GM10248 (cell line): ENCODE results near the gene CTNND1.
"Not testable (repeated sequence)": the region's sequence is repeated elsewhere in the genome, so short reads cannot be mapped to it uniquely, and the experiment has no call there.

ENCODE experiments used
- CTCF ChIA-PET: fragments of 300-600 bp; sonication (Branson Sonifier 250); formaldehyde crosslinking; extraction: SDS; loops from one replicate; lab custom pipeline; 2021; ENCODE audit warnings: antibody characterized with exemption; lab: Yijun Ruan, JAX
- POLR2A ChIA-PET: fragments of 350-650 bp; sonication (Branson Sonifier 250); formaldehyde crosslinking; extraction: SDS; loops from one replicate; lab custom pipeline; 2020; ENCODE audit warnings: antibody characterized with exemption; lab: Yijun Ruan, JAX
- DNase-seq: peaks from one replicate; pipeline ENCODE4 v3.0.0; 2012; ENCODE audit errors: extremely low spot score
- TF ChIP-seq, protein P1 (sequence below): IDR thresholded peaks from 2 replicates; pipeline ENCODE4 v1.5.1; 2012; ENCODE audit warnings: mild to moderate bottlenecking, low read depth; ENCODE audit errors: extremely low read depth, missing control alignments, control extremely low read depth

The CTNND1 gene

DNA sequence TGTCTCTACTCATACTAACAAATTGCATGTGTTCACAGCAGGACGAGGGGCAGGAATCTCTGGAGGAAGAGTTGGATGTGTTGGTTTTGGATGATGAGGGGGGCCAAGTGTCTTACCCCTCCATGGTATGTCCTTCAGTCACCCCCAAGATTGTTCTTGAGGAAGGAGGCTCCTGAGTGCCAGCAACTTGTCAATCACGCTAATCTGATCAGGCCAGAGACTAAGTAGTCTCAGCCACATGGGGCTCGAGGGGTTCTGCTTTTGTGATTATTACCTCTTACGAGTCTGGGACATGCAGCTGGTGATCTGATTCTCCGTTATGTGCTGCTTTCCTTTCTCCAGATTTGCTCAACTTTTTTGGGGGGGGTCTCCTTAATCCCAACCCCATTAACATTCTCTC, 54.3 kb downstream of the CTNND1 start:
- ChIA-PET POLR2A (no interaction called here), CTCF (interaction anchor here (2.0 kb wide), 1 partner anchor 15 kb away, joined by 9 read pairs; no protein-coding TSS in a partner anchor)
- TF ChIP-seq, protein P1, sequence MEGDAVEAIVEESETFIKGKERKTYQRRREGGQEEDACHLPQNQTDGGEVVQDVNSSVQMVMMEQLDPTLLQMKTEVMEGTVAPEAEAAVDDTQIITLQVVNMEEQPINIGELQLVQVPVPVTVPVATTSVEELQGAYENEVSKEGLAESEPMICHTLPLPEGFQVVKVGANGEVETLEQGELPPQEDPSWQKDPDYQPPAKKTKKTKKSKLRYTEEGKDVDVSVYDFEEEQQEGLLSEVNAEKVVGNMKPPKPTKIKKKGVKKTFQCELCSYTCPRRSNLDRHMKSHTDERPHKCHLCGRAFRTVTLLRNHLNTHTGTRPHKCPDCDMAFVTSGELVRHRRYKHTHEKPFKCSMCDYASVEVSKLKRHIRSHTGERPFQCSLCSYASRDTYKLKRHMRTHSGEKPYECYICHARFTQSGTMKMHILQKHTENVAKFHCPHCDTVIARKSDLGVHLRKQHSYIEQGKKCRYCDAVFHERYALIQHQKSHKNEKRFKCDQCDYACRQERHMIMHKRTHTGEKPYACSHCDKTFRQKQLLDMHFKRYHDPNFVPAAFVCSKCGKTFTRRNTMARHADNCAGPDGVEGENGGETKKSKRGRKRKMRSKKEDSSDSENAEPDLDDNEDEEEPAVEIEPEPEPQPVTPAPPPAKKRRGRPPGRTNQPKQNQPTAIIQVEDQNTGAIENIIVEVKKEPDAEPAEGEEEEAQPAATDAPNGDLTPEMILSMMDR: no peak
- DNase-seq: no peak

DNA sequence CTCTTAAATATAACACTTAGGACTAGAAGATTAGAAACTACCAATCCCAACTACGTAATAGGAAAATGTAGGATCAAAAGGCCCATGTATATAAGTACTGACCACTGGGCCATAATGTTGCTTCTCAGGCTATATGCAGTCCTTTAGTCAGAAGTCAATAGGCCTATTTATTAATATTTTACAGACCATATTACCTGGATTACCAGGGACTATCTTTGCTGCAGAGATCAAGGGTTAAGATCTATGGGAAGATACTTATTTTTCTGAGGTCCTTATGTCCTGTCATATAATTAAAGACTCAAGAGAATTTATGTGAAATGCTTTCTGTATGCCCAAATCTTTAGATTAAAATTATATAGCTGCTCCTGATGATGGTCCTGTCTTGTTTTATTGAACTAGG, 57.2 kb downstream of the CTNND1 start:
- ChIA-PET POLR2A (no interaction called here), CTCF (interaction anchor here (1.1 to 2.1 kb wide), 6 partner anchors 9 to 1235 kb away, joined by 3 to 8 read pairs (median 4); no protein-coding TSS in a partner anchor)
- TF ChIP-seq, protein P1: no peak
- no peak for DNase-seq

DNA sequence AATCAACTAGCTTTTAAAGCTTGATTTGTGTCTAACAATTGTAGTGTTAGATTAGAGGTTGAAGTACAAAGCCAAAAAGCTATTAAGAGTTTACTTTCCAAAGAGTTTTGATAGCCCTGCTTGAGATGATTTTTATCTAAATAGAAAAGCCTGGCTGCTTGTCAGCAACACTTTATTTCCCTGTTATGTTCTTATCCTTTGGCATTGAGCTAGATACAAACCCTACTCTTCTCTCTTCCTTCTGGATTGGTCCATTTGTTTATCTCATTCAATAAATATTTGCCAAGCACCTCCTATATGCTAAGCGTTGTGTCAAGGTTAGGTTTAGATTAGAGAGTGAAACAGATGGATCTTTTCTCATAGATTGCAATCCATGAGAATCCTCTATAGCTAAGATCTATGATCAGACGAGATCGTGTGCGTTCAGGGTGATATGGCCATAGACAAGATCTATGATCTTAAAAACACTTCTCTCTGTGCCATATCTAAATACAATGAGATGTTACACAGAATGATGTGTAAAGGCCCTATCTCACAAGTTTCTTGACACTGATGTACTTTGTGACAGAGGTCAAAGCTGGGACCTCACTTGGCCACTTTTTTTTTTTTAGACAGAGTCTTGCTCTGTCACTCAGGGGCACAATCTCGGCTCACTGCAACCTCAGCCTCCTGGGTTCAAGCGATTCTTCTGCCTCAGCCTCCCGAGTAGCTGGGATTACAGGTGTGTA, 57.8 kb downstream of the CTNND1 start:
- DNase-seq: no peak
- ChIA-PET CTCF (interaction anchor here (1.1 to 2.1 kb wide), 6 partner anchors 8 to 1234 kb away, joined by 3 to 8 read pairs (median 4); no protein-coding TSS in a partner anchor), POLR2A (no interaction called here)
- TF ChIP-seq, protein P1: no peak

DNA sequence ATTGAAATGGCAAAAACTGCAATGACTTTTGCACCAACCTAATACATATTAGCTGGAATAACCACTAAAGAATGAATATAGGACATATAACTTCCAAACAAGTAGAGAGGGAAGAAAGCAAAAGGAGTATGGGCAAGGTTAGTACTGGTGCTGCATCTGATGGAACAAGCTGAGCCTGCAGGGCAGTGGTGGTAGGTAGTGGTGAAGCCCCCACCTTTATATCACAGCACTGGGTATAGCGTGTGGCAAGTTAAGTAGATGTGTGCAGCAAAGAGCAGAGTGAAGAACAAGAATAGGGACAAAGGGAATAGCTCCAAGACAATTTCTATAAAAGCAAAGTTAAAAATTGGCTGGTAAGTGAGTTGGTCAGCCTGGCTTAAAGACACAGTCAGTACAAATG, 62.3 kb downstream of the CTNND1 start:
- DNase-seq: no peak
- CTCF ChIA-PET: interaction anchor here (2.2 kb wide), 1 partner anchor 23 kb away, joined by 10 read pairs; no protein-coding TSS in a partner anchor
- POLR2A ChIA-PET: no interaction called here
- TF ChIP-seq, protein P1: no peak

DNA sequence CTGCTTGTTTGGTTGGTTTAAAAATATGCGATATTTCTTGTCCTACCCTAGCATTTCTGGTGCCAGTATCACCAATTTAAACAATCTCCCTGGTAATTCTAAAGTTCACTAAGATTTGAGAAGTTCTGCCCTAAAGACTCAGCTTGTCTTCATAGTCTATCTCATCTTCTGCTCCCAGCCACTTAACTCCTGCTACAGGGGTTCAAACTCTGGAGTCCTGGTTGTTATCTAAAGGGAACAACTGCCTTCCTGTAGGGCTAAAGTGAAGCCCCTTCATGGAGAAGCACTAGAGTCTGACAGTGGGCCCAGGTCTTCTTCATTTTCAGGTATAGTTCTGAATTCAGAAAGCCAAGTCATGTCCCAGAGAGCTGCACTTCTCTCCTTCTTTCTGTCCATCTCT, 73.2 kb downstream of the CTNND1 start:
- TF ChIP-seq, protein P1: no peak
- DNase-seq: no peak
- ChIA-PET POLR2A (no interaction called here), CTCF (interaction anchor here (1.6 to 3.9 kb wide), 2 partner anchors 12 to 34 kb away, joined by 4 to 13 read pairs; no protein-coding TSS in a partner anchor)

DNA sequence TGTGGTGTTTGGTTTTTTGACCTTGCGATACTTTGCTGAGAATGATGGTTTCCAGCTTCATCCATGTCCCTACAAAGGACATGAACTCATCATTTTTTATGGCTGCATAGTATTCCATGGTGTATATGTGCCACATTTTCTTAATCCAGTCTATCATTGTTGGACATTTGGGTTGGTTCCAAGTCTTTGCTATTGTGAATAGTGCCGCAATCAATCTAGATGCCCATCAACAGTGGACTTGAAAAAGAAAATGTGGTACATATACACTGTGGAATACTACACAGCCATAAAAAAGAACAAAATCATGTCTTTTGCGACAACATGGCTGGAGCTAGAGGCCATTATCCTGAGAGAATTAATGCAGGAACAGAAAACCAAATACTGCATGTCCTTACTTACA, 77.0 kb downstream of the CTNND1 start:
- DNase-seq, POLR2A ChIA-PET, CTCF ChIA-PET: not testable (repeated sequence)

DNA sequence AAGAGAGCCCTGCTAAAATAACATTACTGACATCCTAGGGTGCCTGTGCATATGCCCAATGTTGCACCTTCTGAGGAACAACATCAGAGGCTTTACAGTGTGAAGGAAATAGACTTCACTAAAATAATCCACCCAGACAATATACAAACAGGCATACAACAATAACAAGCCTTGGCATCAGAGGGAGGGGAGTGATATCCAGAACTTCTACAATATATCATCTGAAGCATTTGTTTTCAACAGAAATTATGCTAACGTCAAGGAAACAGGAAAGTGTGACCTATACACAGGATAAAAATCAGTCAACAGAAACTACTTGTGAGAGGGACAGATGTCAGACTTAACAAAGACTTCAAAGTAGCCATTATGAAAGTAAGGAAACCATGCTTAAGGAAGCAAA, 81.3 kb downstream of the CTNND1 start:
- POLR2A ChIA-PET: no interaction called here
- DNase-seq: no peak
- CTCF ChIA-PET: no interaction called here
- TF ChIP-seq, protein P1: no peak
